Adipose tissue (tissue), 3 donors: ENCODE data around the gene DFFB. TPM values are rescaled to one million over a fixed set of nuclear protein-coding genes. Genes with fewer than 3 reads are reported as not detected.

Source experiments
- H3K27ac ChIP-seq: one replicate; pipeline ENCODE4 v1.5.1; 2013; ENCODE audit warnings: low read depth, low read length
- WGBS, 3 donors: extraction: QIAGEN DNeasy Blood & Tissue Kit; methylation state at CpG; one replicate each; pipeline ENCODE4 v1.1.7; 2013; 5-methylcytosine and 5-hydroxymethylcytosine counted together
- polyA plus RNA-seq, 3 donors: library from polyadenylated mRNA; stranded (reverse); fragments of 200-250 nt; gene quantifications; one replicate each; pipeline ENCODE4 v1.2.3, GENCODE V29; 2013
- donor health status: healthy with polysubstance abuse.
- donor health status: Bipolar disorder and iron deficiency.
- donor health status: healthy.

The DFFB gene
- polyA plus RNA-seq, 3 donors, result 3.1 to 4.4 (median 4.3) TPM

GRCh38 chr1:3930301-3931006, 73.2 kb downstream of the DFFB start:
- 67 to 76% (median 73%) methylated on average over 9 to 10 of the region's 10 CpGs for WGBS, 3 donors

GRCh38 chr1:3931007-3931912, 74.0 kb downstream of the DFFB start:
- no peak overlapping the region for H3K27ac ChIP-seq
- WGBS, 3 donors, result 58 to 70% (median 68%) methylated on average over 17 of the region's 17 CpGs

More at GRCh38 chr1:3930301-3931006, 73.2 kb downstream of the DFFB start:
- no peak overlapping the region for H3K27ac ChIP-seq

GRCh38 chr1:3932156-3932919, 75.1 kb downstream of the DFFB start:
- WGBS, 3 donors, result 63 to 77% (median 76%) methylated on average over 21 of the region's 21 CpGs
- H3K27ac ChIP-seq, result no peak overlapping the region

Other genes with a start within 250 kb of the DFFB start
- gene MEGF6, start 246.0 kb upstream of the DFFB start, polyA plus RNA-seq, result 10 to 100 TPM in 2 of 3 donors, 1 to 10 TPM in 1; 6.6 to 16.3 (median 11.7) TPM
- gene TPRG1L, start 232.5 kb upstream of the DFFB start, polyA plus RNA-seq, result 10 to 100 TPM; 22.8 to 49.7 (median 30.9) TPM
- gene WRAP73, start 207.4 kb upstream of the DFFB start, polyA plus RNA-seq, result 10 to 100 TPM; 12.0 to 17.5 (median 17.4) TPM
- gene TP73, start 205.0 kb upstream of the DFFB start, polyA plus RNA-seq, result under 1 TPM in 2 of 3 donors, not detected in 1; 0.01 to 0.24 TPM
- gene CCDC27, start 105.0 kb upstream of the DFFB start, polyA plus RNA-seq, result not detected
- 1 to 10 TPM; 1.8 to 8.2 (median 3.7) TPM for gene SMIM1, start 84.7 kb upstream of the DFFB start, polyA plus RNA-seq
- 10 to 100 TPM; 21.4 to 25.4 (median 22.2) TPM for gene LRRC47, start 61.0 kb upstream of the DFFB start, polyA plus RNA-seq
- gene CEP104, start 265 bp upstream of the DFFB start, polyA plus RNA-seq, result 10 to 100 TPM in 1 of 3 donors, 1 to 10 TPM in 2; 7.4 to 10.3 (median 8.5) TPM
- 10 to 100 TPM in 2 of 3 donors, 1 to 10 TPM in 1; 10.0 to 20.7 (median 10.9) TPM for gene C1orf174, start 42.8 kb downstream of the DFFB start, polyA plus RNA-seq